ENCODE measurements around the gene DYRK1A. TPM values are rescaled to one million over a fixed set of nuclear protein-coding genes. Genes with fewer than 3 reads are reported as not detected.

The DYRK1A gene
- polyA plus RNA-seq, 1 donor from 2014 or later = 94.8 TPM

- H3K27me3 ChIP-seq (ENCODE audit: insufficient read depth, low read depth, low read length) = no peaks in the 10 kb centered on the region
Measured at GRCh38 chr21:37350472-37350871, 16.1 kb upstream of the DYRK1A start.

GRCh38 chr21:37356706-37357105 lies 9.9 kb upstream of the DYRK1A start:
- H3K27me3 ChIP-seq (ENCODE audit: insufficient read depth, low read depth, low read length) = no peaks in the 10 kb centered on the region
- H4K20me1 ChIP-seq (ENCODE audit: insufficient read depth) = no peaks in the 10 kb centered on the region
- no peaks in the 10 kb centered on the region for H3K9me3 ChIP-seq (ENCODE audit: low read length)
- TF ChIP-seq EZH2 (IDR thresholded peaks at IDR 0.05; ENCODE audit: borderline replicate concordance, insufficient read depth, low read length, poor library complexity, severe bottlenecking) = no peak
- H3K4me3 ChIP-seq (ENCODE audit: low read length) = no peak overlapping the region
- no peak overlapping the region for H3K9ac ChIP-seq (ENCODE audit: low read length)
- H3K36me3 ChIP-seq (ENCODE audit: insufficient read depth, low read length) = no peaks in the 10 kb centered on the region
- no peaks in the 10 kb centered on the region for H3K9me2 ChIP-seq (ENCODE audit: insufficient read depth, low read length)
- H2AFZ ChIP-seq (ENCODE audit: low read depth, low read length) = no peak overlapping the region
- H3K4me2 ChIP-seq (ENCODE audit: low read length) = no peak overlapping the region
- no peaks in the 10 kb centered on the region for H3F3A ChIP-seq (ENCODE audit: insufficient read depth, low read length, poor library complexity, severe bottlenecking)
- no peaks in the 10 kb centered on the region for H3K79me2 ChIP-seq (replicated peaks; ENCODE audit: insufficient read depth, low read length)
- no peak overlapping the region for H3K27ac ChIP-seq (ENCODE audit: low read length)

More at GRCh38 chr21:37350472-37350871, 16.1 kb upstream of the DYRK1A start:
- Histone ChIP-seq H3K9me2 (ENCODE audit: insufficient read depth, low read length) (no peaks in the 10 kb centered on the region), H3K4me2 (ENCODE audit: low read length) (no peak overlapping the region), H3K36me3 (ENCODE audit: insufficient read depth, low read length) (no peaks in the 10 kb centered on the region), H3K9ac (ENCODE audit: low read length) (no peak overlapping the region), H4K20me1 (ENCODE audit: insufficient read depth) (no peaks in the 10 kb centered on the region), H3K4me3 (ENCODE audit: low read length) (no peak overlapping the region), H3K9me3 (ENCODE audit: low read length) (no peaks in the 10 kb centered on the region), H3F3A (ENCODE audit: insufficient read depth, low read length, poor library complexity, severe bottlenecking) (no peaks in the 10 kb centered on the region), H2AFZ (ENCODE audit: low read depth, low read length) (no peak overlapping the region), H3K79me2 (replicated peaks; ENCODE audit: insufficient read depth, low read length) (no peaks in the 10 kb centered on the region), H3K27ac (ENCODE audit: low read length) (no peak overlapping the region)
- no peak for TF ChIP-seq RAD21 (conservative IDR thresholded peaks at IDR 0.05)
- TF ChIP-seq REST (IDR thresholded peaks at IDR 0.05; ENCODE audit: borderline replicate concordance) = no peak
- TF ChIP-seq POLR2AphosphoS5 (IDR thresholded peaks at IDR 0.05) = no peak
- no peak for TF ChIP-seq EP300 (conservative IDR thresholded peaks at IDR 0.05; ENCODE audit: poor library complexity, severe bottlenecking)
- TF ChIP-seq TAF1 (IDR thresholded peaks at IDR 0.05; ENCODE audit: low read depth) = no peak
- no peak for TF ChIP-seq MXI1 (conservative IDR thresholded peaks at IDR 0.05; ENCODE audit: poor library complexity, severe bottlenecking)
- no peak for TF ChIP-seq EZH2 (IDR thresholded peaks at IDR 0.05; ENCODE audit: borderline replicate concordance, insufficient read depth, low read length, poor library complexity, severe bottlenecking)
- no peak for TF ChIP-seq SMC3 (conservative IDR thresholded peaks at IDR 0.05; ENCODE audit: poor library complexity)
- TF ChIP-seq, protein P1, sequence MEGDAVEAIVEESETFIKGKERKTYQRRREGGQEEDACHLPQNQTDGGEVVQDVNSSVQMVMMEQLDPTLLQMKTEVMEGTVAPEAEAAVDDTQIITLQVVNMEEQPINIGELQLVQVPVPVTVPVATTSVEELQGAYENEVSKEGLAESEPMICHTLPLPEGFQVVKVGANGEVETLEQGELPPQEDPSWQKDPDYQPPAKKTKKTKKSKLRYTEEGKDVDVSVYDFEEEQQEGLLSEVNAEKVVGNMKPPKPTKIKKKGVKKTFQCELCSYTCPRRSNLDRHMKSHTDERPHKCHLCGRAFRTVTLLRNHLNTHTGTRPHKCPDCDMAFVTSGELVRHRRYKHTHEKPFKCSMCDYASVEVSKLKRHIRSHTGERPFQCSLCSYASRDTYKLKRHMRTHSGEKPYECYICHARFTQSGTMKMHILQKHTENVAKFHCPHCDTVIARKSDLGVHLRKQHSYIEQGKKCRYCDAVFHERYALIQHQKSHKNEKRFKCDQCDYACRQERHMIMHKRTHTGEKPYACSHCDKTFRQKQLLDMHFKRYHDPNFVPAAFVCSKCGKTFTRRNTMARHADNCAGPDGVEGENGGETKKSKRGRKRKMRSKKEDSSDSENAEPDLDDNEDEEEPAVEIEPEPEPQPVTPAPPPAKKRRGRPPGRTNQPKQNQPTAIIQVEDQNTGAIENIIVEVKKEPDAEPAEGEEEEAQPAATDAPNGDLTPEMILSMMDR (IDR thresholded peaks at IDR 0.05; ENCODE audit: poor library complexity, severe bottlenecking) = no peak

GRCh38 chr21:37357691-37358090 lies 8.9 kb upstream of the DYRK1A start:
- no peaks in the 10 kb centered on the region for H3K9me3 ChIP-seq (ENCODE audit: low read length)
- H4K20me1 ChIP-seq (ENCODE audit: insufficient read depth) = no peaks in the 10 kb centered on the region
- H3K9ac ChIP-seq (ENCODE audit: low read length) = no peak overlapping the region
- no peaks in the 10 kb centered on the region for H3F3A ChIP-seq (ENCODE audit: insufficient read depth, low read length, poor library complexity, severe bottlenecking)
- H3K27ac ChIP-seq (ENCODE audit: low read length) = no peak overlapping the region
- no peaks in the 10 kb centered on the region for H3K36me3 ChIP-seq (ENCODE audit: insufficient read depth, low read length)
- H2AFZ ChIP-seq (ENCODE audit: low read depth, low read length) = no peak overlapping the region
- no peaks in the 10 kb centered on the region for H3K79me2 ChIP-seq (replicated peaks; ENCODE audit: insufficient read depth, low read length)
- H3K9me2 ChIP-seq (ENCODE audit: insufficient read depth, low read length) = no peaks in the 10 kb centered on the region
- no peak for TF ChIP-seq MXI1 (conservative IDR thresholded peaks at IDR 0.05; ENCODE audit: poor library complexity, severe bottlenecking)
- no peak for TF ChIP-seq EP300 (conservative IDR thresholded peaks at IDR 0.05; ENCODE audit: poor library complexity, severe bottlenecking)
- H3K4me2 ChIP-seq (ENCODE audit: low read length) = no peak overlapping the region
- no peak overlapping the region for H3K4me3 ChIP-seq (ENCODE audit: low read length)
- no peaks in the 10 kb centered on the region for H3K27me3 ChIP-seq (ENCODE audit: insufficient read depth, low read depth, low read length)
